ENCODE measurements around the gene PALM.

- TF ChIP-seq CTCF (IDR thresholded peaks at IDR 0.05) (no peak), POLR2A (IDR thresholded peaks at IDR 0.05) (no peak)
Observed at GRCh38 chr19:710767-711166, 2.0 kb downstream of the PALM start.
